ENCODE results near the gene PXDN. TPM values are rescaled to one million over a fixed set of nuclear protein-coding genes. Genes with fewer than 3 reads are reported as not detected.

PXDN gene
- total and polyA plus RNA-seq, 9 donors: 95.4 to 273 (median 193) TPM

DNA sequence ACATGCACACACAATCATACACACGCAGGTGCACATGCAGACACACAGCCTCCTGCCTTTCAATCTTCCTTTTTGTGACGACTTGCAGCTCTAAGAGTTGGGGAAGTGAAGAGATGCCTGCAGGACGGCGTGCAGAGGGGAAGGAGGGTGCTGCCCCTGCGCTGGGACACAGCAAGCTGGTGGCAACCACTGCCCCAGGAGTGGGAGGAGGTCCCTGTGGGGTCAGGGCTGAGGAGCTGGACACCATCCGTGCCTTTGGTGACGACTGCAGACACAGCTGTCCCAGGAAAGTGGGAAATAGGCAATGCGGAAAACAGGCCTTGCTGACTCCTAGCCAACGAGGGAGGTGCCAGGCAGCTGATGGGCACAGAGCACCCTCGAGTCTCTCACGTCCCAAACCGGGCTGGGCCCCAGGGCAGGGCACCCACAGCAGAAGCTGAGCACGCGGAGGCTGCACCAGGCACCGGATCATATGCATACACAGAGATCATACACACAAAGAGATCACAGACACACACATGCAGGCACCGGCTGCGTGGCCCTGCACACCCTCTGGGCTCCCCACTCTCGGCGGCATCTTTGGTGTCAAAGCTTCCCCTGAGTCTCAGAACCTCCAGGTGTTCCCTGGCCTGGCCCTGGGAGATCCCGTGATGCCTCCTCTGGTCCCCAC lies 146.1 kb downstream of the PXDN start:
- Histone ChIP-seq H3K4me1 (ENCODE audit: control insufficient read depth, insufficient read depth, low read length) (peaks cover 64% of the 10 kb centered on the region), H3K27me3 (ENCODE audit: control insufficient read depth, insufficient read depth, low read length) (peaks cover 2% of the 10 kb centered on the region)
- DNase-seq: no peak

DNA sequence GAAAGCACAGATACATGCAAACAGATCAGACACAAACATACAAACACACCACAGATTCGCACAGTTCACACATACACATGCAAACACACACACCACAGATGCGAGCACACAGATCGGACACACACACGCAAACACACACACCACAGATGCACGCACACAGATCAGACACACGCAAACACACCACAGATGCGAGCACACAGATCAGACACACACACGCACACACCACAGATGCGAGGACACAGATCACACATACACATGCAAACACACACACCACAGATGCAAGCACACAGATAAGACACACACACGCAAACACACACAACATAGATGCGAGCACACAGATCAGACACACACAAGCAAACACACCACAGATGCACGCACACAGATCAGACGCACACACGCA lies 149.0 kb downstream of the PXDN start:
- Histone ChIP-seq H3K36me3 (ENCODE audit: control insufficient read depth, insufficient read depth, low read length) (no peaks in the 10 kb centered on the region), H3K9me3 (replicated peaks; ENCODE audit: control insufficient read depth, low read depth, low read length) (peaks cover under 1% of the 10 kb centered on the region), H3K4me1 (ENCODE audit: control insufficient read depth, insufficient read depth, low read length) (peaks cover 61% of the 10 kb centered on the region), H3K4me3 (ENCODE audit: low read length) (no peak overlapping the region), H3K27ac (ENCODE audit: low read length) (no peak overlapping the region), H3K27me3 (ENCODE audit: control insufficient read depth, insufficient read depth, low read length) (peaks cover 6% of the 10 kb centered on the region)
- no peak for DNase-seq
- 94% methylated on average over 8 of the region's 14 CpGs for WGBS (ENCODE audit: insufficient coverage)

More for the DNA sequence above, 146.1 kb downstream of the PXDN start:
- 60% methylated on average over 12 of the region's 20 CpGs for WGBS (ENCODE audit: insufficient coverage)
- Histone ChIP-seq H3K27ac (ENCODE audit: low read length) (peak overlapping the region; percentile 20), H3K4me3 (ENCODE audit: low read length) (no peak overlapping the region), H3K36me3 (ENCODE audit: control insufficient read depth, insufficient read depth, low read length) (no peaks in the 10 kb centered on the region), H3K9me3 (replicated peaks; ENCODE audit: control insufficient read depth, low read depth, low read length) (no peaks in the 10 kb centered on the region)

DNA sequence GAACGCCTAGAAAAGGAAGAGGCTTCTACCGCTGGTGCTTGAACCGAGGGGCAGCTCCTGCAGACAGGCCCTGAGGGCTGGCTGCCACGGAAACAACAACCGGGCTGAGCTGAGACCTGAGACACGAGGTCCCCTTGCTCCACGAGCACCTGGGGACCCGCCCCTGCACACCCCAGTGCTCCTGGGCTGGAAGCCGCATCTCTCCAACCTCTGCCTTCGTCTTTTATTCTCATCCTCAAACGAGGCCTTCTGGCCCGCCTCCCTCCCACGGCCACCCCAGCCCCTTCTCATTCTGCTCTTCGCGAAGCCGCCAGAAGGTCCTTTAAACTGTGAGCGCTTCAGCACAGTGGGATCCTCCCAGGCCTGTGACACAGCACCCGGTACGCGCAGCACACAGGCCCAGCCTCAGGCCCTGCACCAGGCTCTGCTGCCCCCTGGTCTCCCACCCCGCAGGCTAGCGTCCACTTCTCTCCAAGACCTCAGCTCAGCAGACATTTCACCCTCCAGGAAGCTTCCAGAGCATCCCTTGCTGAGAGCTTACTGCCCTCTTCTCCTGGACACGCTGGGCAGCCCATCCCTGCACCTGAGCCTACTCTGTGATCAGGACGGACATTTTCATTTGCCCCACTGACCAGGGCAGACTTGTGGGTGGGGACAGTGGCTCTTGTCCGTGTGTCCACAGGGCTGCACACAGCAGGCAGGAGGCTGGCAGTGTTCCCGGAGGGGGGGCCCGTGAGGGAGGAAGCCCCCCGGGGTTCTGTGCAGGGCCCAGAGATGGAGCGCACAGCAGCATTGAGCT lies 149.7 kb downstream of the PXDN start:
- Histone ChIP-seq H3K9me3 (replicated peaks; ENCODE audit: control insufficient read depth, low read depth, low read length) (peaks cover 2% of the 10 kb centered on the region), H3K4me1 (ENCODE audit: control insufficient read depth, insufficient read depth, low read length) (peaks cover 57% of the 10 kb centered on the region), H3K27me3 (ENCODE audit: control insufficient read depth, insufficient read depth, low read length) (peaks cover 7% of the 10 kb centered on the region), H3K4me3 (ENCODE audit: low read length) (no peak overlapping the region), H3K36me3 (ENCODE audit: control insufficient read depth, insufficient read depth, low read length) (no peaks in the 10 kb centered on the region), H3K27ac (ENCODE audit: low read length) (peak overlapping the region; percentile 80)
- 60% methylated on average over 28 of the region's 29 CpGs for WGBS (ENCODE audit: insufficient coverage)
- DNase-seq: no peak

DNA sequence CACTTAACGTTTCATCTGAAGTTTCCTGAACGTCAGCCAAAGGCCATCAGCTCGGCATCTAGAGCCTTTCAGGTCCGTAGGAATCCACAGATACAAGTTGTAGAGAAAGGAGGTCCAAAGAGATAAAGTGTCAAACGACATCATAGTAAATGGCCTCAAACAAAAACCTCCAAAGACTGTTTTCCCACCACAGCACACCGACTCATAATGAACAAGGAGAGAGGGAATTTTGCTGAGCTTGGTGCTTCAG lies 150.3 kb downstream of the PXDN start:
- peak overlapping the region; percentile 80 for H3K27ac ChIP-seq (ENCODE audit: low read length)
- peaks cover 54% of the 10 kb centered on the region for H3K4me1 ChIP-seq (ENCODE audit: control insufficient read depth, insufficient read depth, low read length)
- H3K27me3 ChIP-seq (ENCODE audit: control insufficient read depth, insufficient read depth, low read length): peaks cover 7% of the 10 kb centered on the region
- no peak overlapping the region for H3K4me3 ChIP-seq (ENCODE audit: low read length)
- H3K9me3 ChIP-seq (replicated peaks; ENCODE audit: control insufficient read depth, low read depth, low read length): peaks cover 2% of the 10 kb centered on the region
- H3K36me3 ChIP-seq (ENCODE audit: control insufficient read depth, insufficient read depth, low read length): no peaks in the 10 kb centered on the region
- DNase-seq: no peak
- 29% methylated on average over 2 of the region's 6 CpGs for WGBS (ENCODE audit: insufficient coverage)

DNA sequence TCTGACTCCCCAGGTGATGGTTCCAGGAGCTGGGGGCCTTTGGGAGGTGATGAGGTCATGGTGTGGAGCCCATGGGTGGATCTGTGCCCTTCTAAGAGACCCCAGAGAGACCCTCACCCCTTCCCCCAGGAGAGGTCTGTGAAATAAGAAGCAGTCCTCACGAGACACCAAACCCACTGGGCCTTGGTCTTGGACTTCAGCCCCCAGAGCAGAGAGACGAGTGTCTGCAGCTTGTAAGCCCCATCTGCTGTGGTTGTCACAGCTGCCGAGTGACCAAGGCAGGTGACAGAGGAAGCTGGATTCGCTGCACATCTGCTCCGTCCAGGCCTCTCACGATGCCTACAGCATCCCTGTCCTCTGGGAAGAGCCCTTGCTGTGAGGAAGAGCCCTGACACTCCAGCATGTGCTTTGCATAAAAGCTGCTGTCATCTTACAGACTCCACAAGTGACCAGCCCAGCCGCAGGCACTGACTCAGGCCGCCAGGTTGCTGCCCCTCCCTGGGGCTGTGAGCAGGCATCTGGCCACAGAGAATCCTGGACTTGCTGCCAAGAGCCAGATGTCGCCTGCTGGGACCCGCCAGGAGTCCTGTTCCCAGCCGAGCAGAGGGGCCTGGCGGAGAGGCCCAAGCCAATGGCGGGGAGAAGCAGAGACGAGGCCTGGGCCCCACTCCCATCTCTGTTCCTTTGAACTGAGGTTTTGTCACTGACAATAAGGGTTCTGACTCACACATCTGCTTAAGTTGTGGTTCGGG lies 150.8 kb downstream of the PXDN start:
- 23% methylated on average over 13 of the region's 15 CpGs for WGBS (ENCODE audit: insufficient coverage)

DNA sequence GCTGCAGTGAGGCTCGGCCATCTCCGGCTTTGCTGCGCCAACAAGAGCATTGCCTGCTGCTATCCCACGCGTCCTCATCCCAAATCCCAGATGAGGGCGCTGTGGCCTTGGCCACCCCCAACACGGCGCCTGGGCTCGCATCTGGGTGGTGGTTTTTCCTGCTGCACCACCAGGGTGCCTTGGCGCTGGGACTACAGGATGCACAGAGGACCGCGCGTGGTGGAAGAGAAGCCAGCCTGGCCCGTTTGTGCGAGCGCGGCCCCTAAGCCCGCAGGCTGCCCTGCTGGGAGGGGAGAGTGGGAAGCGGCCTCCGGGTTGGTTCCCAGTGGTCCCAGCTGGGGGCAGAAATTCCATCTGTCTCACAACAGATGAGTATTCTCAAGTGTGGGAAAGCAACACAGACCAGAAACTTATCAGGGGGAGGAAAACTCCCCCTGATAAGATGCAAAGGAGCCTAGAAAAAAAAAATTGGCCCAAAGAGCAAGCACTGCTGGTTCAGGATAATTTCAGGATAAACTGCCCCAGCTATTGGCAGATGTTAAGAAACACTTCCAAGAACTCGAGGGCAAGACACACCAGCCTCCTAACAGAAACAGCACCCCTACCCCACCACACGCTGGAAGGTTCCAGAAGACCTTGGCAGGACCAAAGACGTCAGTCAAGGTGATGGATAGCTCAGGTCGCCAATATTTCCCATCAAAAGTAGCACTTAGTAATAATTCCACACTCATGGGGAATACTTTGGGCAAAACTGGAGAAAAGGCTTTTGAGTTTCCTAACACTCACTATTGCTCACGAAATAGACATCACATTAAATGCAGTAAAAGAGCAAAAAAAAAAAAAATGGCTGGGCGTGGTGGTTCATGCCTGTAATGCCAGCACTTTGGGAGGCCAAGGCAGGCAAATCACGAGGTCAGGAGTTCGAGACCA lies 152.1 kb downstream of the PXDN start:
- 17% methylated on average over 21 of the region's 28 CpGs for WGBS (ENCODE audit: insufficient coverage)
- H3K9me3 ChIP-seq (replicated peaks; ENCODE audit: control insufficient read depth, low read depth, low read length): peaks cover 2% of the 10 kb centered on the region
- H3K36me3 ChIP-seq (ENCODE audit: control insufficient read depth, insufficient read depth, low read length): no peaks in the 10 kb centered on the region
- peak; percentile 77 for DNase-seq
- H3K4me1 ChIP-seq (ENCODE audit: control insufficient read depth, insufficient read depth, low read length): peaks cover 45% of the 10 kb centered on the region
- H3K4me3 ChIP-seq (ENCODE audit: low read length): no peak overlapping the region
- peaks cover 7% of the 10 kb centered on the region for H3K27me3 ChIP-seq (ENCODE audit: control insufficient read depth, insufficient read depth, low read length)
- peak overlapping the region; percentile 70 for H3K27ac ChIP-seq (ENCODE audit: low read length)

More for the DNA sequence above, 150.8 kb downstream of the PXDN start:
- Histone ChIP-seq H3K27me3 (ENCODE audit: control insufficient read depth, insufficient read depth, low read length) (peaks cover 7% of the 10 kb centered on the region), H3K4me1 (ENCODE audit: control insufficient read depth, insufficient read depth, low read length) (peaks cover 49% of the 10 kb centered on the region), H3K4me3 (ENCODE audit: low read length) (no peak overlapping the region), H3K9me3 (replicated peaks; ENCODE audit: control insufficient read depth, low read depth, low read length) (peaks cover 2% of the 10 kb centered on the region), H3K36me3 (ENCODE audit: control insufficient read depth, insufficient read depth, low read length) (no peaks in the 10 kb centered on the region), H3K27ac (ENCODE audit: low read length) (peak overlapping the region; percentile 80)
- peak; percentile 75 for DNase-seq

DNA sequence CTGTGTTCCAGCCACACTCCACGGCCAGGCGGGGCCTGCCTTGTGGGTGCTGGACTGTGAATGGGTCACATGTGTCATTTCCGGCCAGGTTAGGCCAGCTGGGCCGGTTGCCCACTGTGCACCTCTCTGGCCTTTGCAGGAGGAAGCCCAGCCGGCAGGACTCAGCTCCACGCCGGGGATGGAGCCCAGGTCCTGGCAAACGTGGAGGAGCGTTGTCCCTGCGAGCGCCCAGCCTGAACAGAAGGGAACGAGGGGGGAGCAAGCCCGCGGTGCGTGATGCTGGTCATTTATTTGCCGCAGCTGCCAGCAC lies 152.9 kb downstream of the PXDN start:
- Histone ChIP-seq H3K9me3 (replicated peaks; ENCODE audit: control insufficient read depth, low read depth, low read length) (peaks cover 2% of the 10 kb centered on the region), H3K36me3 (ENCODE audit: control insufficient read depth, insufficient read depth, low read length) (no peaks in the 10 kb centered on the region), H3K27me3 (ENCODE audit: control insufficient read depth, insufficient read depth, low read length) (peaks cover 7% of the 10 kb centered on the region), H3K27ac (ENCODE audit: low read length) (peak overlapping the region; percentile 70), H3K4me1 (ENCODE audit: control insufficient read depth, insufficient read depth, low read length) (peaks cover 45% of the 10 kb centered on the region), H3K4me3 (ENCODE audit: low read length) (no peak overlapping the region)
- no peak for DNase-seq
- whole genome bisulfite sequencing (ENCODE audit: insufficient coverage): 56% methylated on average over 12 of the region's 16 CpGs

DNA sequence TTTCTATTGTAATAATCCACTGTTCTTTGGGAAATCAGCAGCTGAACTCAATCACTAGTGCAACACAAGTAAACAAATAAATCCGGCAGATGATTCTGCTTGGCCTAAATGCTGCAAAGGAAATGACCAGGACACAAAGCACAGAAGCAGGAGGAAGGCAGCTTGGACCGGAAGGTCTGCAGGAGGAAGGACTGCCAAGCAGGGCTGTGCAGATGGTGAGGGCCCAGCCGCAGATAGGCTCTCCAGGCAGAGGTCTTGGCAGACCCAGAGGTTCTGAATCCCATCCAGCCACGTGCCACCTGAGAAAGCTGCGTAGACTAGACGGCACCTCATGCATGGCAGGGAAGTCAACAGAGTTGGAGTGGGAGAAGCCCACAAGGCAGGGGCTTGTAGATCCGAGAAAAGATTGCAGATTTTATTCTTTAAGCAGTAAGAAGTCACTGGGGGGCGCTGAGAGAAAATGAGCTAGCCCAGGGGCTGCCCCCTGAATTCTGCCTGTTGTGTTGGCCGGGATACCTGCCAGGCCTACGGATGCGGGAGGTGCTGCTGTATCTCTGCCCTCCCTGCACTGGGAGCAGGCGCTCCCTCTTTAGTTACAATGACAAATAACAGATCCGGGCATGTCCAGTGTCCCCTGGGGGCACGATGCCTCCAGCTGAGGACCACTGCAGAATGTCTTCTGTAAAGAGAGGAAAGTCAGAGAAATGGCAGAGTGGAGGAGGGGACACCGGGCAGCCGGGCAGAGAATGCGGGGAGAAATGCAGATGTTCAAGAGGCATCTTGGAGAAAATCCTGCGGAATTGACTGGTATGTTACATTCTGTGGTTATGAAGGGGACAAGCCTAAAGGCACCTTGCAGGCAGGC lies 153.5 kb downstream of the PXDN start:
- H3K4me3 ChIP-seq (ENCODE audit: low read length): no peak overlapping the region
- H3K36me3 ChIP-seq (ENCODE audit: control insufficient read depth, insufficient read depth, low read length): no peaks in the 10 kb centered on the region
- H3K4me1 ChIP-seq (ENCODE audit: control insufficient read depth, insufficient read depth, low read length): peaks cover 45% of the 10 kb centered on the region
- H3K9me3 ChIP-seq (replicated peaks; ENCODE audit: control insufficient read depth, low read depth, low read length): peaks cover 2% of the 10 kb centered on the region
- 38% methylated on average over 14 of the region's 18 CpGs for WGBS (ENCODE audit: insufficient coverage)
- peaks cover 7% of the 10 kb centered on the region for H3K27me3 ChIP-seq (ENCODE audit: control insufficient read depth, insufficient read depth, low read length)
- peak overlapping the region; percentile 72 for H3K27ac ChIP-seq (ENCODE audit: low read length)
- no peak for DNase-seq

DNA sequence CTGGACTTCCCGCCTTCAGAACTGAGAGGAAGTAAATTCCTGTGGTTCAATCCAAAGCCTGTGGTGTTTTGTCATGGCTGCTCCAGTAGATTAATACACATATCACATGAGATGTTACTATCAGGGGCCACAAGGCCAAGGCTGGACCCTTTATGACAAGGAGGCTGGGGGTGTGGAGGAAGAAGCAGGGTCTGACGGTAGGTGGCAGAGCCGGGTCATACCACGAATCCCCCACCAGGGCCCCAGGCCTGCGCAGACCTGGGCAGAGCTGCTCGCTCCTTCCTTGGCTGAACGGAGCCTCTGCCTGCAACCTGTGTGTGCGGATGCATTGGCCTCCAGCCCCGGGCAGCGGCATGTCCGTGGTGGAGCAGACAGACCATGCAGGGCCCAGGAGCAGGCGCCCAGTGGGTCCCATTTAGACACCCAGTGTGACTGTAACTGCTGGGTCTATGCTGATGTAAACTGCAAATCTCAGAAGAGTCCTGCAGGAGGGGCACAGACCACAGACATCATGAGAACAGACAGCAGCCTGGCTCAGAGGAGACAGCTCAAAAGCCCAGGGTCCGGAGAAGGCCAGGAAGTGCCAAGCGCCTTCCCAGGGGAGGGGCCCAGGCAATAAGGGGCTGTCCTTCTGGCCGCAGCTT lies 155.2 kb downstream of the PXDN start:
- WGBS (ENCODE audit: insufficient coverage): 76% methylated on average over 14 of the region's 15 CpGs
- DNase-seq: no peak

More for the DNA sequence above, 155.2 kb downstream of the PXDN start:
- H3K36me3 ChIP-seq (ENCODE audit: control insufficient read depth, insufficient read depth, low read length): no peaks in the 10 kb centered on the region
- peaks cover 2% of the 10 kb centered on the region for H3K9me3 ChIP-seq (replicated peaks; ENCODE audit: control insufficient read depth, low read depth, low read length)
- no peak overlapping the region for H3K27ac ChIP-seq (ENCODE audit: low read length)
- H3K27me3 ChIP-seq (ENCODE audit: control insufficient read depth, insufficient read depth, low read length): peaks cover 7% of the 10 kb centered on the region
- no peak overlapping the region for H3K4me3 ChIP-seq (ENCODE audit: low read length)
- peaks cover 36% of the 10 kb centered on the region for H3K4me1 ChIP-seq (ENCODE audit: control insufficient read depth, insufficient read depth, low read length)

Measured in muscle of leg (tissue), 11 donors.